NT2/D1 (cell line): ENCODE measurements around the gene LSM10.

ENCODE experiments used
- SUZ12 ChIP-seq: IDR thresholded peaks from 2 replicates; pipeline ENCODE4 v1.6.1; 2011; ENCODE audit not compliant: insufficient read length, insufficient read depth; ENCODE audit errors: extremely low read depth
- YY1 ChIP-seq: IDR thresholded peaks from 2 replicates; pipeline ENCODE4 v1.6.1; 2011; ENCODE audit not compliant: insufficient read length, insufficient read depth
- ZNF274 ChIP-seq: IDR thresholded peaks from 2 replicates; pipeline ENCODE4 v1.6.1; 2011; ENCODE audit warnings: mild to moderate bottlenecking, low read depth, low read length

GRCh38 chr1:36398370-36398977 lies 766 bp upstream of the LSM10 start:
- TF ChIP-seq ZNF274 (no peak), YY1 (no peak), SUZ12 (no peak)
